SK-N-SH treated with all-trans-retinoic acid at 6 μM for 48 hours (cell line): ENCODE measurements around the gene FAM78B.

ENCODE experiments used
- ATAC-seq: fragments of 200-7000 bp; cut with Tn5 transposase; 3 replicates; pipeline ENCODE4 v1.9.1; 2020; ENCODE audit warnings: mild to moderate bottlenecking, moderate library complexity
- ARNTL ChIP-seq: fragments of 450-650 bp; formaldehyde crosslinking; IDR thresholded peaks from 2 replicates; pipeline ENCODE4 v1.5.0; 2020; ENCODE audit warnings: low read depth, mild to moderate bottlenecking, moderate library complexity, borderline replicate concordance
- BACH2 ChIP-seq: fragments of 250-450 bp; sonication (Bioruptor Pico); IDR thresholded peaks from 2 replicates; pipeline ENCODE4 v1.9.0; 2021; ENCODE audit warnings: mild to moderate bottlenecking, borderline replicate concordance
- CSDC2 ChIP-seq: fragments of 250-450 bp; sonication (Bioruptor Pico); IDR thresholded peaks from 2 replicates; pipeline ENCODE4 v1.5.0; 2020; ENCODE audit warnings: mild to moderate bottlenecking, moderate library complexity
- CSRNP3 ChIP-seq: fragments of 250-450 bp; sonication (Bioruptor Pico); IDR thresholded peaks from 2 replicates; pipeline ENCODE4 v1.5.1; 2021; ENCODE audit warnings: mild to moderate bottlenecking, moderate library complexity
- ESRRG ChIP-seq: fragments of 250-450 bp; sonication (Bioruptor Pico); IDR thresholded peaks from 2 replicates; pipeline ENCODE4 v1.6.1; 2021; ENCODE audit warnings: mild to moderate bottlenecking
- GLIS3 ChIP-seq: fragments of 250-450 bp; sonication (Bioruptor Pico); IDR thresholded peaks from 2 replicates; pipeline ENCODE4 v1.5.0; 2020; ENCODE audit warnings: mild to moderate bottlenecking, moderate library complexity
- ISL1 ChIP-seq: fragments of 250-450 bp; sonication (Bioruptor Pico); IDR thresholded peaks from 2 replicates; pipeline ENCODE4 v2.1.2; 2022; ENCODE audit warnings: mild to moderate bottlenecking, moderate library complexity
- OSR1 ChIP-seq: fragments of 250-450 bp; sonication (Bioruptor Pico); IDR thresholded peaks from 2 replicates; pipeline ENCODE4 v1.8.0; 2022; ENCODE audit warnings: moderate library complexity, mild to moderate bottlenecking, inconsistent platforms
- POU6F1 ChIP-seq: fragments of 250-450 bp; sonication (Bioruptor Pico); IDR thresholded peaks from 2 replicates; pipeline ENCODE4 v1.8.0; 2021; ENCODE audit warnings: low read depth, mild to moderate bottlenecking, moderate library complexity, borderline replicate concordance
- RARB ChIP-seq: fragments of 250-450 bp; sonication (Bioruptor Pico); IDR thresholded peaks from 2 replicates; pipeline ENCODE4 v1.8.0; 2021; ENCODE audit warnings: mild to moderate bottlenecking, moderate library complexity
- SNAI2 ChIP-seq: fragments of 250-450 bp; sonication (Bioruptor Pico); IDR thresholded peaks from 2 replicates; pipeline ENCODE4 v1.5.0; 2020; ENCODE audit warnings: mild to moderate bottlenecking, moderate library complexity
- TCF4 ChIP-seq: fragments of 250-450 bp; sonication (Bioruptor Pico); IDR thresholded peaks from 2 replicates; pipeline ENCODE4 v1.8.0; 2021; ENCODE audit warnings: mild to moderate bottlenecking, moderate library complexity, borderline replicate concordance
- TOX ChIP-seq: fragments of 250-450 bp; sonication (Bioruptor Pico); IDR thresholded peaks from 2 replicates; pipeline ENCODE4 v1.8.0; 2021; ENCODE audit warnings: mild to moderate bottlenecking, moderate library complexity, borderline replicate concordance
- ZC3H10 ChIP-seq: fragments of 250-450 bp; sonication (Bioruptor Pico); IDR thresholded peaks from 2 replicates; pipeline ENCODE4 v1.5.1; 2021; ENCODE audit warnings: mild to moderate bottlenecking, moderate library complexity
- ZFP3 ChIP-seq: fragments of 250-450 bp; sonication (Bioruptor Pico); IDR thresholded peaks from 2 replicates; pipeline ENCODE4 v1.5.0; 2020; ENCODE audit warnings: mild to moderate bottlenecking, moderate library complexity
- ZFP30 ChIP-seq: fragments of 450-650 bp; formaldehyde crosslinking; IDR thresholded peaks from 2 replicates; pipeline ENCODE4 v1.5.0; 2022; ENCODE audit warnings: mild to moderate bottlenecking, moderate library complexity
- ZNF565 ChIP-seq: fragments of 450-650 bp; formaldehyde crosslinking; conservative IDR thresholded peaks from 2 replicates; pipeline ENCODE4 v1.5.0; 2020; ENCODE audit warnings: low read depth, mild to moderate bottlenecking, moderate library complexity
- ZNF70 ChIP-seq: fragments of 450-650 bp; formaldehyde crosslinking; IDR thresholded peaks from 2 replicates; pipeline ENCODE4 v1.5.0; 2020; ENCODE audit warnings: mild to moderate bottlenecking, moderate library complexity
- ZNF8 ChIP-seq: fragments of 450-650 bp; formaldehyde crosslinking; IDR thresholded peaks from 2 replicates; pipeline ENCODE4 v1.5.0; 2020; ENCODE audit warnings: mild to moderate bottlenecking, moderate library complexity
- TF ChIP-seq, protein P1 (sequence below): fragments of 250-450 bp; sonication (Bioruptor Pico); IDR thresholded peaks from 2 replicates; pipeline ENCODE4 v1.5.0; 2020; ENCODE audit warnings: mild to moderate bottlenecking, moderate library complexity
- TF ChIP-seq, protein P2 (sequence below): fragments of 250-450 bp; sonication (Bioruptor Pico); IDR thresholded peaks from 2 replicates; pipeline ENCODE4 v1.5.1; 2020; ENCODE audit warnings: low read depth, mild to moderate bottlenecking, moderate library complexity
- TF ChIP-seq, protein P3 (sequence below): fragments of 250-450 bp; sonication (Bioruptor Pico); IDR thresholded peaks from 2 replicates; pipeline ENCODE4 v1.8.0; 2020; ENCODE audit warnings: mild to moderate bottlenecking, moderate library complexity, borderline replicate concordance

FAM78B gene

DNA sequence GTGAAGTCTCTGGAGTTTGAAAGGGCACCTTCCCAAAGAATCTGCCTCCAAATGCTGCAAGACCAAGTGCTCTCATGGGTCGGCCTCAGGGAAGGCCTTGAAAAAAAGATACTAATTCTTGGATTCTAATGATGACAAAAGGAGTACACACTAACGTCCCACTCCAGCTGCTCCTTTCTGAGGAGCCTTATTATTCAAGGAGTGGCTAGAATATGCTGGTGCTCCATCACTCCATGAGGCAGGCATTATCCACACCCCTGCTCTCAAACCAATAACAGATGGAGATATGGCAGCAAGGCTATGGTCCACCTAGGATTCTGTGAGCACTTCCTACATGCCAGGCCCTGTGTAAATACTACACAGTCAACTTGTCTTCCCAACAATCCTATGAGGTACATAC, 54.4 kb downstream of the FAM78B start:
- no peak for ATAC-seq
- TF ChIP-seq POU6F1 (CRISPR knock-in tag) (no peak), ISL1 (CRISPR knock-in tag) (no peak), ZFP3 (CRISPR knock-in tag) (no peak), TCF4 (CRISPR knock-in tag) (no peak), ZNF70 (CRISPR knock-in tag) (no peak), ZC3H10 (CRISPR knock-in tag) (no peak), BACH2 (CRISPR knock-in tag) (no peak), OSR1 (CRISPR knock-in tag) (no peak)
- TF ChIP-seq, protein P1, sequence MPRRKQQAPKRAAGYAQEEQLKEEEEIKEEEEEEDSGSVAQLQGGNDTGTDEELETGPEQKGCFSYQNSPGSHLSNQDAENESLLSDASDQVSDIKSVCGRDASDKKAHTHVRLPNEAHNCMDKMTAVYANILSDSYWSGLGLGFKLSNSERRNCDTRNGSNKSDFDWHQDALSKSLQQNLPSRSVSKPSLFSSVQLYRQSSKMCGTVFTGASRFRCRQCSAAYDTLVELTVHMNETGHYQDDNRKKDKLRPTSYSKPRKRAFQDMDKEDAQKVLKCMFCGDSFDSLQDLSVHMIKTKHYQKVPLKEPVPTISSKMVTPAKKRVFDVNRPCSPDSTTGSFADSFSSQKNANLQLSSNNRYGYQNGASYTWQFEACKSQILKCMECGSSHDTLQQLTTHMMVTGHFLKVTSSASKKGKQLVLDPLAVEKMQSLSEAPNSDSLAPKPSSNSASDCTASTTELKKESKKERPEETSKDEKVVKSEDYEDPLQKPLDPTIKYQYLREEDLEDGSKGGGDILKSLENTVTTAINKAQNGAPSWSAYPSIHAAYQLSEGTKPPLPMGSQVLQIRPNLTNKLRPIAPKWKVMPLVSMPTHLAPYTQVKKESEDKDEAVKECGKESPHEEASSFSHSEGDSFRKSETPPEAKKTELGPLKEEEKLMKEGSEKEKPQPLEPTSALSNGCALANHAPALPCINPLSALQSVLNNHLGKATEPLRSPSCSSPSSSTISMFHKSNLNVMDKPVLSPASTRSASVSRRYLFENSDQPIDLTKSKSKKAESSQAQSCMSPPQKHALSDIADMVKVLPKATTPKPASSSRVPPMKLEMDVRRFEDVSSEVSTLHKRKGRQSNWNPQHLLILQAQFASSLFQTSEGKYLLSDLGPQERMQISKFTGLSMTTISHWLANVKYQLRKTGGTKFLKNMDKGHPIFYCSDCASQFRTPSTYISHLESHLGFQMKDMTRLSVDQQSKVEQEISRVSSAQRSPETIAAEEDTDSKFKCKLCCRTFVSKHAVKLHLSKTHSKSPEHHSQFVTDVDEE: no peak
- TF ChIP-seq, protein P2, sequence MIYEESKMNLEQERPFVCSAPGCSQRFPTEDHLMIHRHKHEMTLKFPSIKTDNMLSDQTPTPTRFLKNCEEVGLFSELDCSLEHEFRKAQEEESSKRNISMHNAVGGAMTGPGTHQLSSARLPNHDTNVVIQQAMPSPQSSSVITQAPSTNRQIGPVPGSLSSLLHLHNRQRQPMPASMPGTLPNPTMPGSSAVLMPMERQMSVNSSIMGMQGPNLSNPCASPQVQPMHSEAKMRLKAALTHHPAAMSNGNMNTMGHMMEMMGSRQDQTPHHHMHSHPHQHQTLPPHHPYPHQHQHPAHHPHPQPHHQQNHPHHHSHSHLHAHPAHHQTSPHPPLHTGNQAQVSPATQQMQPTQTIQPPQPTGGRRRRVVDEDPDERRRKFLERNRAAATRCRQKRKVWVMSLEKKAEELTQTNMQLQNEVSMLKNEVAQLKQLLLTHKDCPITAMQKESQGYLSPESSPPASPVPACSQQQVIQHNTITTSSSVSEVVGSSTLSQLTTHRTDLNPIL (CRISPR knock-in tag): no peak

- TF ChIP-seq ZNF70 (CRISPR knock-in tag) (no peak), OSR1 (CRISPR knock-in tag) (no peak), ZNF8 (CRISPR knock-in tag) (no peak), ZFP30 (CRISPR knock-in tag) (no peak), ZNF565 (no peak), GLIS3 (CRISPR knock-in tag) (no peak)
- no peak for ATAC-seq
Observed at GRCh38 chr1:166111430-166111829, 55.4 kb downstream of the FAM78B start.

- TF ChIP-seq, protein P1: no peak
- TF ChIP-seq CSRNP3 (no peak), ZFP3 (CRISPR knock-in tag) (no peak), ESRRG (CRISPR knock-in tag) (no peak), GLIS3 (CRISPR knock-in tag) (no peak), ZNF70 (CRISPR knock-in tag) (no peak), ZNF565 (no peak), TOX (CRISPR knock-in tag) (no peak), CSDC2 (CRISPR knock-in tag) (no peak), SNAI2 (CRISPR knock-in tag) (no peak), ZC3H10 (CRISPR knock-in tag) (no peak), RARB (CRISPR knock-in tag) (no peak), OSR1 (CRISPR knock-in tag) (no peak), TCF4 (CRISPR knock-in tag) (no peak), POU6F1 (CRISPR knock-in tag) (no peak), ISL1 (CRISPR knock-in tag) (no peak), ZNF8 (CRISPR knock-in tag) (no peak), ARNTL (no peak)
- TF ChIP-seq, protein P2 (CRISPR knock-in tag): no peak
- TF ChIP-seq, protein P3, sequence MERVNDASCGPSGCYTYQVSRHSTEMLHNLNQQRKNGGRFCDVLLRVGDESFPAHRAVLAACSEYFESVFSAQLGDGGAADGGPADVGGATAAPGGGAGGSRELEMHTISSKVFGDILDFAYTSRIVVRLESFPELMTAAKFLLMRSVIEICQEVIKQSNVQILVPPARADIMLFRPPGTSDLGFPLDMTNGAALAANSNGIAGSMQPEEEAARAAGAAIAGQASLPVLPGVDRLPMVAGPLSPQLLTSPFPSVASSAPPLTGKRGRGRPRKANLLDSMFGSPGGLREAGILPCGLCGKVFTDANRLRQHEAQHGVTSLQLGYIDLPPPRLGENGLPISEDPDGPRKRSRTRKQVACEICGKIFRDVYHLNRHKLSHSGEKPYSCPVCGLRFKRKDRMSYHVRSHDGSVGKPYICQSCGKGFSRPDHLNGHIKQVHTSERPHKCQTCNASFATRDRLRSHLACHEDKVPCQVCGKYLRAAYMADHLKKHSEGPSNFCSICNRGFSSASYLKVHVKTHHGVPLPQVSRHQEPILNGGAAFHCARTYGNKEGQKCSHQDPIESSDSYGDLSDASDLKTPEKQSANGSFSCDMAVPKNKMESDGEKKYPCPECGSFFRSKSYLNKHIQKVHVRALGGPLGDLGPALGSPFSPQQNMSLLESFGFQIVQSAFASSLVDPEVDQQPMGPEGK (CRISPR knock-in tag): no peak
- no peak for ATAC-seq
Observed at GRCh38 chr1:166090244-166090643, 76.6 kb downstream of the FAM78B start.
